ENCODE data around the gene CYP2W1. TPM values are rescaled to one million over a fixed set of nuclear protein-coding genes. Genes with fewer than 3 reads are reported as not detected.
"Not testable (repeated sequence)": the region's sequence is repeated elsewhere in the genome, so short reads cannot be mapped to it uniquely, and the experiment has no call there.

Gene CYP2W1
- total RNA-seq, 2 experiments from 2014 or later: not detected

GRCh38 chr7:960269-960871 lies 22.6 kb upstream of the CYP2W1 start:
- H3K36me3 ChIP-seq (ENCODE audit: insufficient read depth, low read length): no peaks in the 10 kb centered on the region
- H3K4me3 ChIP-seq (ENCODE audit: low read length): no peak overlapping the region
- Mint-ChIP-seq H3K27ac (no peak overlapping the region), H3K4me3 (no peak overlapping the region), H3K36me3 (ENCODE audit: low read depth) (no peaks in the 10 kb centered on the region), H3K9me3 (no peaks in the 10 kb centered on the region), H3K27me3 (peaks cover 21% of the 10 kb centered on the region), H3K4me1 (ENCODE audit: low read depth) (peaks cover 18% of the 10 kb centered on the region)
- ATAC-seq (ENCODE audit: poor library complexity) (no peak), DNase-seq (no peak)
- H3K9me3 ChIP-seq (ENCODE audit: control insufficient read depth in 1 of 2, insufficient read depth in 1 of 2, low read length in 2 of 2): peaks cover 0 to 11% of the 10 kb centered on the region in 2 experiments
- TF ChIP-seq CTCF (IDR thresholded peaks at IDR 0.05): no peak
- H3K4me1 ChIP-seq (ENCODE audit: insufficient read depth, low read length): peaks cover 34% of the 10 kb centered on the region
- intact Hi-C loops (cut with DNase I, micrococcal nuclease): no loop called here
- POLR2A ChIA-PET: no interaction called here
- CTCF ChIA-PET: interaction anchor here (0.6 kb wide), 1 partner anchor 32 kb away, joined by 3 read pairs; no protein-coding TSS in a partner anchor
- no peak overlapping the region for H3K27ac ChIP-seq (ENCODE audit: low read depth in 1 of 2, low read length in 2 of 2)
- H3K27me3 ChIP-seq (ENCODE audit: control insufficient read depth in 1 of 2, insufficient read depth in 2 of 2, low read length in 2 of 2): peaks cover 0 to 3% of the 10 kb centered on the region in 2 experiments

- H3K27me3 Mint-ChIP-seq: peaks cover 19% of the 10 kb centered on the region
- CTCF ChIA-PET; DNase-seq; H3K27ac Mint-ChIP-seq; H3K9me3 Mint-ChIP-seq; H3K27ac ChIP-seq (ENCODE audit: low read depth in 1 of 2, low read length in 2 of 2); H3K36me3 Mint-ChIP-seq (ENCODE audit: low read depth); POLR2A ChIA-PET; intact Hi-C loops (cut with DNase I, micrococcal nuclease); H3K36me3 ChIP-seq (ENCODE audit: insufficient read depth, low read length); H3K4me3 ChIP-seq (ENCODE audit: low read length); ATAC-seq (ENCODE audit: poor library complexity); H3K4me3 Mint-ChIP-seq; H3K27me3 ChIP-seq (ENCODE audit: control insufficient read depth in 1 of 2, insufficient read depth in 2 of 2, low read length in 2 of 2): not testable (repeated sequence)
- peaks cover 0 to 11% of the 10 kb centered on the region in 2 experiments for H3K9me3 ChIP-seq (ENCODE audit: control insufficient read depth in 1 of 2, insufficient read depth in 1 of 2, low read length in 2 of 2)
- H3K4me1 Mint-ChIP-seq (ENCODE audit: low read depth): peaks cover 23% of the 10 kb centered on the region
- peaks cover 38% of the 10 kb centered on the region for H3K4me1 ChIP-seq (ENCODE audit: insufficient read depth, low read length)
Observed at GRCh38 chr7:960972-961371, 22.0 kb upstream of the CYP2W1 start.

GRCh38 chr7:961546-962400 lies 21.2 kb upstream of the CYP2W1 start:
- H3K4me1 Mint-ChIP-seq (ENCODE audit: low read depth): peaks cover 28% of the 10 kb centered on the region
- H3K27me3 Mint-ChIP-seq: peaks cover 16% of the 10 kb centered on the region
- ATAC-seq (ENCODE audit: poor library complexity) (no peak), DNase-seq (no peak)
- intact Hi-C loops (cut with DNase I, micrococcal nuclease): no loop called here
- H3K27ac ChIP-seq (ENCODE audit: low read depth in 1 of 2, low read length in 2 of 2): no peak overlapping the region
- CTCF ChIA-PET: interaction anchor here (1.1 kb wide), 1 partner anchor 11 kb away, joined by 8 read pairs; no protein-coding TSS in a partner anchor
- no peak overlapping the region for H3K27ac Mint-ChIP-seq
- POLR2A ChIA-PET: no interaction called here
- H3K9me3 ChIP-seq (ENCODE audit: control insufficient read depth in 1 of 2, insufficient read depth in 1 of 2, low read length in 2 of 2): peaks cover 0 to 11% of the 10 kb centered on the region in 2 experiments
- no peaks in the 10 kb centered on the region for H3K9me3 Mint-ChIP-seq
- no peak overlapping the region for H3K4me3 ChIP-seq (ENCODE audit: low read length)
- peaks cover 6% of the 10 kb centered on the region for H3K36me3 Mint-ChIP-seq (ENCODE audit: low read depth)
- peaks cover 2% of the 10 kb centered on the region for H3K36me3 ChIP-seq (ENCODE audit: insufficient read depth, low read length)
- H3K27me3 ChIP-seq (ENCODE audit: control insufficient read depth in 1 of 2, insufficient read depth in 2 of 2, low read length in 2 of 2): peaks cover 0 to 3% of the 10 kb centered on the region in 2 experiments
- H3K4me3 Mint-ChIP-seq: peak overlapping the region; percentile 58
- no peak for TF ChIP-seq CTCF (IDR thresholded peaks at IDR 0.05)
- peaks cover 38% of the 10 kb centered on the region for H3K4me1 ChIP-seq (ENCODE audit: insufficient read depth, low read length)

Measured in CD4-positive, alpha-beta T cell (primary cell).